ENCODE measurements around the gene TBX15.
"Not testable (repeated sequence)": the region's sequence is repeated elsewhere in the genome, so short reads cannot be mapped to it uniquely, and the experiment has no call there.

The TBX15 gene

GRCh38 chr1:118923319-118923718, 64.8 kb downstream of the TBX15 start:
- no peak for FAIRE-seq

- no peak for FAIRE-seq
Measured at GRCh38 chr1:118921994-118922393, 66.1 kb downstream of the TBX15 start.

- no peak for FAIRE-seq
Measured at GRCh38 chr1:118920124-118920717, 67.9 kb downstream of the TBX15 start.

GRCh38 chr1:118918940-118919259, 69.2 kb downstream of the TBX15 start:
- FAIRE-seq, result no peak

- FAIRE-seq, result no peak
Measured at GRCh38 chr1:118918230-118918939, 69.8 kb downstream of the TBX15 start.

GRCh38 chr1:118916346-118916745, 71.8 kb downstream of the TBX15 start:
- FAIRE-seq, result not testable (repeated sequence)

- no peak for FAIRE-seq
Measured at GRCh38 chr1:118914379-118915161, 73.6 kb downstream of the TBX15 start.

- FAIRE-seq, result no peak
Measured at GRCh38 chr1:118913818-118914217, 74.3 kb downstream of the TBX15 start.

- no peak for FAIRE-seq
Measured at GRCh38 chr1:118912574-118912973, 75.6 kb downstream of the TBX15 start.

GRCh38 chr1:118911571-118911970, 76.6 kb downstream of the TBX15 start:
- FAIRE-seq, result no peak

- no peak for FAIRE-seq
Measured at GRCh38 chr1:118907466-118907865, 80.7 kb downstream of the TBX15 start.

- no peak for FAIRE-seq
Measured at GRCh38 chr1:118905671-118906070, 82.5 kb downstream of the TBX15 start.

GRCh38 chr1:118905196-118905595, 82.9 kb downstream of the TBX15 start:
- FAIRE-seq, result no peak

- FAIRE-seq, result no peak
Measured at GRCh38 chr1:118902711-118903191, 85.4 kb downstream of the TBX15 start.

GRCh38 chr1:118902299-118902698, 85.8 kb downstream of the TBX15 start:
- no peak for FAIRE-seq

GRCh38 chr1:118900643-118901440, 87.3 kb downstream of the TBX15 start:
- no peak for FAIRE-seq

- no peak for FAIRE-seq
Measured at GRCh38 chr1:118899340-118899739, 88.8 kb downstream of the TBX15 start.

GRCh38 chr1:118898712-118899111, 89.4 kb downstream of the TBX15 start:
- no peak for FAIRE-seq

GRCh38 chr1:118896416-118896815, 91.7 kb downstream of the TBX15 start:
- FAIRE-seq, result no peak

GRCh38 chr1:118894836-118895235, 93.3 kb downstream of the TBX15 start:
- no peak for FAIRE-seq

- FAIRE-seq, result no peak
Measured at GRCh38 chr1:118890851-118891384, 97.2 kb downstream of the TBX15 start.

GRCh38 chr1:118884946-118885345, 103.2 kb downstream of the TBX15 start:
- no peak for FAIRE-seq

GRCh38 chr1:118881751-118882150, 106.4 kb downstream of the TBX15 start:
- FAIRE-seq, result no peak
